Astrocyte (in vitro differentiated cells and primary cell): ENCODE results near the gene GLP1R.

Experiments
- CTCF ChIP-seq: IDR thresholded peaks from 2 replicates; pipeline ENCODE4 v1.5.1; 2011; ENCODE audit warnings: low read depth, mild to moderate bottlenecking, inconsistent platforms, low read length, moderate library complexity; ENCODE audit not compliant: insufficient read depth
- EZH2 ChIP-seq: IDR thresholded peaks from 2 replicates; pipeline ENCODE4 v1.6.1; 2012; ENCODE audit warnings: mild to moderate bottlenecking, low read length, inconsistent platforms; ENCODE audit not compliant: insufficient read depth

- TF ChIP-seq CTCF (no peak), EZH2 (no peak)
Observed at GRCh38 chr6:39063526-39063925, 14.9 kb downstream of the GLP1R start.
